GM08714 (cell line): ENCODE data around the gene STUM.

ENCODE experiments used
- H3K4me3 ChIP-seq: fragments of 200-500 bp; sonication (Bioruptor generic); 2 replicates; pipeline ENCODE4 v1.5.1; 2014; ENCODE audit warnings: mild to moderate bottlenecking, low read length, inconsistent platforms
- ZNF274 ChIP-seq: IDR thresholded peaks from 2 replicates; pipeline ENCODE4 v1.6.1; 2012; ENCODE audit warnings: mild to moderate bottlenecking, low read depth, low read length

The STUM gene

DNA sequence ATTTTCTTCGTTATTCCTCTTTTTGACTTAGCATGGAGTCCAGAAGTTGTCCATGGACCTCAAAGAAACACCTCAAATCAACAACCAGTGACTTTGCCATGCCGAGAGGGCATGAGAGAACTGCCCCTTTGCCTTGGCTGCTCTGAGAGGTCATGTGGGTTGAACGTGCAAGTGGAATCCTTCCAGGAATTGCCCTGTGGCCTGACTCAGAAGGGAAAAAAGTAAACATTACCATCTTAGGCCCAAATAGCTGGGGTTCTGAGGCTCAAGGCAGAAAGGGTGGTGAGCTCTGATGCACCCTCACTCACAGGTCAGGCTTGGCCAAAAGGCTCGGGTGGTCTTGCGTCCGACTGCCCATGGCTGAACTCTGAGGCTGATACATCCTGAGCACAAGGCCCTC lies 15.1 kb downstream of the STUM start:
- TF ChIP-seq ZNF274, result no peak
- H3K4me3 ChIP-seq, result no peak overlapping the region

DNA sequence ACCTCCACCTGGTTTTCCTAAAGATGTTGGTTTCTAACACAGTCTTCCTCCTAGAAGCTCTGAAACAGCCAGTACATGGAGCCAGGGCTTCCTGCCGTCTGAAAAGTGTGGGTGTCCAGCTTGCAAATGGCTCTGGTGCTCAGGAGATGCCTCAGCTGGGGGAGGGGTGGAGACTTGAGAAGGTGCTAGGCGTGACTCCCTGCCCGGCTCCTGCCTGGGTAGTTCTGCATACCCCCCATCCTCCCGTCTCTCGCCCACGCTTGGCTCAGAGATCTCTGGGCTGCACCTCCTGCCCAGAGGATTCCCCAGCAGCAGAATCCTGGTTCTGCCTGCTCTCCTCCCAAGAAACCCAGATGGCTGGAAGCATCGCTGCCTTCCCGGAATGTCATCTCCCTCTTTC lies 16.9 kb downstream of the STUM start:
- TF ChIP-seq ZNF274, result no peak
- no peak overlapping the region for H3K4me3 ChIP-seq

GRCh38 chr1:226566234-226566633 lies 17.7 kb downstream of the STUM start:
- TF ChIP-seq ZNF274, result no peak
- H3K4me3 ChIP-seq, result no peak overlapping the region

DNA sequence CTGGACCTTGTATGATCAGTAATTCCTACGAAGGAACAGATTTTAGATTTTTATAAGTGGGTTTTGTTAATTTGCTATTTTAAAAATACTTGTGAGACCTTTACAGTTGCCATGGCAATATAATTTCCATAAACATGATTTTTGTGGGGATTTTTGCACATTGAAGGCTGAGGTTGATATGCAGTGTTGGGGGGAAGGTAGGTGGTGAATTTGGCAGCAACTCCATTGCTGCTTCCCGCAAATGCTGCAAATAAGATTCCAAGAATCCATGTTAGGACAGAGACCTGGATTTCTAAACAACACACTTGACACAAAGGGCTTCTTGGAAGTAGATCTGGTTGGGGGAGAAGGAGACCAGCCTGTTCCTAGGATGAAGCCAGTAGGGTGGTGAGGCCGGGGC lies 18.2 kb downstream of the STUM start:
- TF ChIP-seq ZNF274, result no peak
- no peak overlapping the region for H3K4me3 ChIP-seq

DNA sequence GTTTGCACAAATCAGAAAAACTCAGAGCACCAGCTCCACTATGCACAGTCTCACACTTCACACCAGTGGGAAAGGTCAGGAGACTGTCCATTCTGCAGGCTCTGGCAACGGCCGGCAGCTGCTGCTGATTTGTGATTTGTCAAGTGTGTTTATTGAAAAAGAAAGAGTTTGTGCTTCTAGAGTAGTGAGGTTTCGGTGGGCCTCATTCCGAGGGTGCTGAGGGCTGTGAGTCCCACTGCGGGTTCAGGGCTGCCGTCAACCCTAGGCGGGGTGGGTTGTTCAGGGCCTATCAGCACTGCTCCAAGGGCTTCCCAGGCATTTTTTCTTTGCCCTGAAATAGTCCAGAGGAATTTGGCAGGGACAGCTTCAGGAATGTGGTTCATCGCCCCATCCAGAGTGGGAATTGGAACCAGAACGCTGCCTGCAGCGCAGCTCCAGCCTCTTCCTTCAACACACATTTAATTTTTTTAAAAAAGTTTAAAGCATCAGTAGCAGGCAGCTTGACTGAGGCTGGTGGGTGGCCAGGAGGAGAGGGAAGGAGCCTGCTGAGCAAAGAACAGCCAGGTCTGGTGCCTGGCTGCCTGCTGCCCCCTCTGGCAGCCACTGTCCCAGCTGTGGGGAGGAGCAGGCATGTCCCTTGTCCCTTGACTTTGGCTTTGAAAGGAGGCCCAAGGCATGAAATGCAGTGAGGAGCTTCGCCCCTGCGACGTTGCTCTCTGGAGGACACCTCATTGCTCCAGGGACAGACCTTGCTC lies 19.7 kb downstream of the STUM start:
- no peak for TF ChIP-seq ZNF274
- no peak overlapping the region for H3K4me3 ChIP-seq

- no peak for TF ChIP-seq ZNF274
- no peak overlapping the region for H3K4me3 ChIP-seq
Observed at GRCh38 chr1:226568975-226569741, 20.6 kb downstream of the STUM start.

DNA sequence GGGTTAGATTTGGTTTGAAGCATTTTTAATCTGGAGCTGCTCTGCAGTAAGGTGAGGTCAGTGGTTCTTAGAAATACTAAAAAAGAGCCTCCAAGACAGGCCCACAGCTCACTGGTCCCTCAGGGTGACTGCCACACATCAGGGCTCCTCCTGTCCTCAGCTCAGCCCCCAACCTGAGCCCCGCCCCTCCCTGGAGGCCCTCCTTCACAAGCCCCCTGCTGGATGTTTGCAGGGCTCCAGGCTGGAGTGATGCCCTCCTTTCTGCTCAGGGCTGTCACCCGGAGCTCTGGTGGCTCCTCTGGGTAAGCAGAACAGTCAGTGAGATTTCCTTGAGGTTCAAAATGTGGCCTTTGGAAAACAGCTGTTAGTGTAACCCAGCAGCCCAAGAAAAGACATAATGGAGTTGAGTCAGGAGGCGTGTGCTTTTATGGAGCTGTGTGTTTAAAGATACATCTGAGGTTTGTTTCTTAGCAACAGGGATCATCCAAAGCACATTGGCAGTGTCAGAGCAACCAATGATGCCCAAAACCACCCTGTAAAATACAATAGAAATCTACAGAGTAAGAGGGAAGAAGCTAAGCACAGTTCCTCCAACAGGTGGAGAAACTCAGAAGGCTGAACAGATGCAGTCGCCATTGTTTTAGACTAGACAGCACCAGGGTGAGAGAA lies 21.4 kb downstream of the STUM start:
- TF ChIP-seq ZNF274, result no peak
- no peak overlapping the region for H3K4me3 ChIP-seq

- no peak for TF ChIP-seq ZNF274
Observed at GRCh38 chr1:226571893-226572292, 23.3 kb downstream of the STUM start.

GRCh38 chr1:226572325-226572726 lies 23.8 kb downstream of the STUM start:
- H3K4me3 ChIP-seq, result no peak overlapping the region
- no peak for TF ChIP-seq ZNF274

More at GRCh38 chr1:226571893-226572292, 23.3 kb downstream of the STUM start:
- H3K4me3 ChIP-seq, result no peak overlapping the region

- TF ChIP-seq ZNF274, result no peak
- H3K4me3 ChIP-seq, result no peak overlapping the region
Observed at GRCh38 chr1:226574044-226574443, 25.5 kb downstream of the STUM start.

DNA sequence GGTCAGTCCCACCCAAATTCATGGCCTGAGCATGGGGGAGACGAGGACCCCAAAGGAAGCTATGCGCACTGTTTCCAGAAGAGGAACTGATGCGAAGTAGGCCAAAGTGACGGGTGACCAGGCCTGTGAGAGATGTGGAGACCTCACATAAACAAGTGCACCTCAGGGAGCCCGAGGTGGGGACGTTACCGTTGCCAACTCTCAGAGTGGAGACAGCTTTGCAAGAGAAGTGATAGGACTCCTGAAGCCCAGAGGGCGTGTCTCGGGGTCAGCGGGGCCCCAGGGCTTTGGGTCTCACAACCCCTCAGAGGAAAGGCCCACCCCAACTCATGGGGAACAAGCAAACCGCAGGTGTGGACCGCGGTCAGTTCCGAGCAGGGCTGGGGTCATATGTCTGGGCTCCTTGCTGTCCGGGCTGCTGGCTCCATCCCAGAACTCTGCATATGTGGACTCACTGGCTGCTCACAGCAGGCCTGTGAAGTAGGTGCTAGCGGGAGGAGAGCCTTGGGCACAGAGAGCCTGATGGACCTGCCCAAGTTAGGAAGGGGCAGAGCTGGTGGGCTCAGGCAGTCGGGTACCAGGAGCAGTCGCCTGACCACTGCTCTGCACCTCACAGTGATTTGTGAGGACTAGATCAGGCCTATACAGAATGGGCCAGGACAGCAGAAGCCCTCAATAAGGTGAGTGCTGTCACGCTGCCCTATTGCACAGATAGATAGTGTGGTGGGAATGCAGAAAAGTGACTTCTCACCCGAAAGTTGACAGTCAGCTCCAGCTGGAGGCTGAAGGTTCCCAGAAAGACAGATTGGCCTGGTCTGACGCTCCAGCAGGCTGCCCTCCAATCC lies 26.2 kb downstream of the STUM start:
- H3K4me3 ChIP-seq, result no peak overlapping the region
- TF ChIP-seq ZNF274, result no peak

GRCh38 chr1:226575436-226575720 lies 26.8 kb downstream of the STUM start:
- TF ChIP-seq ZNF274, result no peak
- no peak overlapping the region for H3K4me3 ChIP-seq

- TF ChIP-seq ZNF274, result no peak
Observed at GRCh38 chr1:226575739-226576378, 27.3 kb downstream of the STUM start.

DNA sequence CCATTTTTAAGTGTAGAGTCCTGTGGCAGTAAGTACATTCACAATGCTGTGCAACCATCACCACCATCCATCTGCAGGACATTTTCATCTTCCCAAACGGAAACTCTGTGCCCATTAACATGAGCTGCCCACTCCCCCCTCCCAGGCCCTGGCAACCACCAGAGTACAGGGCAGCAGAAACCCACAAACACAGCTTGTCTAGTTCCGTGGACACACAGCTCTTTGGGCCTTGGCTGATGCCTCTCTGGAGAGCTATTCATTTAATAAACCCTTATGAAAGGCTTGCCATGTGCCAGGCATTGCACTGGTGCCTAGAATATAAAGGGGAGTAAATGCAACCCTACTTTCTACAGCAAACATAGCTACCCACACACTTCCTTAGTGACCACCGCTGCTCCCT lies 28.0 kb downstream of the STUM start:
- H3K4me3 ChIP-seq, result no peak overlapping the region
- no peak for TF ChIP-seq ZNF274

More at GRCh38 chr1:226575739-226576378, 27.3 kb downstream of the STUM start:
- H3K4me3 ChIP-seq, result no peak overlapping the region
